NT2/D1 (cell line): ENCODE results near the gene FBLN2.

Experiments used
- SUZ12 ChIP-seq: IDR thresholded peaks from 2 replicates; pipeline ENCODE4 v1.6.1; 2011; ENCODE audit not compliant: insufficient read length, insufficient read depth; ENCODE audit errors: extremely low read depth
- YY1 ChIP-seq: IDR thresholded peaks from 2 replicates; pipeline ENCODE4 v1.6.1; 2011; ENCODE audit not compliant: insufficient read length, insufficient read depth
- ZNF274 ChIP-seq: IDR thresholded peaks from 2 replicates; pipeline ENCODE4 v1.6.1; 2011; ENCODE audit warnings: mild to moderate bottlenecking, low read depth, low read length

GRCh38 chr3:13644341-13645117 is 95.6 kb downstream of the FBLN2 start:
- TF ChIP-seq ZNF274 = no peak
- no peak for TF ChIP-seq YY1
- TF ChIP-seq SUZ12 = no peak
